ENCODE data around the gene DOCK8. TPM values are rescaled to one million over a fixed set of nuclear protein-coding genes. Genes with fewer than 3 reads are reported as not detected.

Gene DOCK8
- total RNA-seq, 1 donor from 2014 or later = 12.5 TPM

DNA sequence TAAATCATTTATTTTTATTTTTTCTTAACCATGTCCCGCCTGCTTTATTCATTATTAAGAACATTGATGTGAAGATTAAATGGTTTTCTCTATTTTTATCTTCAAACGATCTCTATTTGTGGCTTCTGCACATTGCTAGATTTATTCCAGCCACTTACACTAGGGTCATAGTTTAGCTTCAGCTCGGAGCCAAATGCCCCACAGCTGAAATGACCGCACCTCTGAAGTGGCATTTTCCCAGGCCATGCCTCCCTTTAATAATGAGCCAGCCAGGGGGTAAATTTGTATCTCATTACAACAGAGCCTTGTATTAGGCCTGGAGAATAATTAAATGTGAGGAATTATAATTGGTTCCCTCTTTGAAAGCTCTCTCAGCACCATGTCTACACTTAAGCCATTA is 89.4 kb downstream of the DOCK8 start:
- DNase-seq (ENCODE audit: extremely low read depth, low read depth, low spot score) = no peak

DNA sequence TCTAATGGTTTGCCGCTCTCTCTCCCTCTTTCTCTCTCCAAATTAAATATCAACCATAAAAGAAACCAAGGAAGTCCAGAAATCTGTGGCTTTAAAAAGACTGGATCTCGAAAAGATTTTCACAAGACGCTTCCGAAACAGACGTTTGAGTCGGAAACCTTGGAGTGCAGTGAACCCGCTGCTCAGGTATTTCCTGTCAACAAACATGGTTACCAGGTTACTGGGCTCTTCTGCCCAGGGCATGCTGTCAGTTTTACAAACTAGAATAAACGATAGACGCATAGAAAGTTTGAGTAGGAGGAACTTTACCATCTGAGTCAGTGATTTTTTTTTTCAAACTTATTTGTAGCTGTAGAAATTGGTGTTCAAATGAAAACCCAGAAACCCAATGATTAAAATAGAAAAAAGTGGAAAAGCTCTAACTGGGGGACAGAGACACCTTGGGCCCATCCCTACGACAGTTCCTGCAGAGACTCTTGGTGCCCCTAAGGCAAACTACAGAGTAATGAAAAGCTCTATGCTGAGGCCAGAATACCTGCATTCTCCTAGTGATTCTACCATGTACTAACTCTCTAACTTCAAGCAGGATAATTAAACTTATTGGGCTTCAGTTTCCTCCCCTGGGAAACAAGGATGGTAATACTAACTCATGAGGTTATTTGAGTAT is 90.0 kb downstream of the DOCK8 start:
- no peak for DNase-seq (ENCODE audit: extremely low read depth, low read depth, low spot score)

DNA sequence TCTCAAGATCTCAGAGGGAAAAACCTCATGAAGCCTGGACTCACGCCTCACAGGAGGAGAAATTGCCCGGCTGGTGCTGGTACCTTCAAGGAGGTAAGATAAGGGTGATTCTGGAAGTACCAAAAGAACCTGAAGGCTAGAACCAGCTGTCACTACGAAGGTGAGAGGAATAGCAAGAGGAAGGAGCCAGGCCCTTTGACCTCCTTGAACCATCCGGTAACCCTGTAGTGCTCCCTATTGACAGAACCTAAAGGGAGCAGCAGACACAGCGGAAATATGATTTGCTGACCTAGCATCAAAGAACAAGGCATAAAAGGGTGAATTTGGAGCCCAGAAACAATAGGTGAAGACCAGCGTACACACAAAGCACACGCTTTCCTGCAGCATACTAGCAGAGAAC is 92.2 kb downstream of the DOCK8 start:
- DNase-seq (ENCODE audit: extremely low read depth, low read depth, low spot score) = no peak

DNA sequence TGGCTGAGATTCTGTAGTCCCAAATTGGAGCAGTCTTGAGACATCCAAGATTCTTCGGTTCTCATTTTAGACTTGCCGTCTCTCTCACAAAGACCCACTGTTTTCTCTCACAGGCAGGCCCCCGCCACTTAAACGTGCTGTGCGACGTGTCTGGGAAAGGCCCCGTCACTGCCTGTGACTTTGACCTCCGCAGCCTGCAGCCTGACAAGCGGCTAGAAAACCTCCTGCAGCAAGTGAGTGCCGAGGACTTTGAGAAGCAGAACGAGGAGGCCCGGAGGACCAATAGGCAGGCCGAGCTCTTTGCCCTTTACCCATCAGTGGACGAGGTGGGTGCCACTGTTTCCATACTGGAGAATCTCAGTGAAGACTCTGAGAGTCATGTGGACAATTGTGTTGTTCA is 97.2 kb downstream of the DOCK8 start:
- no peak for DNase-seq (ENCODE audit: extremely low read depth, low read depth, low spot score)

GRCh38 chr9:312596-313320 is 98.1 kb downstream of the DOCK8 start:
- DNase-seq (ENCODE audit: extremely low read depth, low read depth, low spot score) = no peak

DNA sequence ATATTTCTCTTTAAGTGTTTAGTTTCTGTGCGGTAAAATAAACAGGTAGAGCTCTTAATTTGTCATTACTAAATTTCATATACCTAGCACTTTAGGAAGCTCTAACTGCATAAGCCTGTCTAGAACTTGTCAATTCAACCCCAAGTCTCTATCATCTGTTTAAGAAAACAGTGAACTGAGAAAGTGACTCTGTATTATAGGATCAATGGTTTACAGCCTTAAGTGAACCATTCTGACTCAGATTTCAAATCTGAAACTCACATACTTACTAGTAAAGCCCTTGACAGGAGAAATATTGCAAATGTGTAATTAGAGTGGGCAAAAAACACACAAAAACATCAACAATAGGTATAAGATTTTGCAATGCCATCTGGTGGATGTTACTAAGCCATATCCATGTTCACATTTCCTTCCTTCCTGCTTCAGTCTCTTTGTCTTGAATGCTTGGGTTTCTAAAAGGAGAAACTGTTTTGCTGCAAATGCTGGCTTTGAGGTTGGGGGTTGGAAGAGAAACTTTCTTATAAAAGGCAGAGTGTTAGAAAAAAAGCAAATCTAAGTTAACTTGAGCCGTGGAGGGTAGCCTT is 101.8 kb downstream of the DOCK8 start:
- DNase-seq (ENCODE audit: extremely low read depth, low read depth, low spot score) = no peak

- DNase-seq (ENCODE audit: extremely low read depth, low read depth, low spot score) = no peak
These were observed 104.0 kb downstream of the DOCK8 start for GRCh38 chr9:318646-319045.

GRCh38 chr9:324971-325370 is 110.3 kb downstream of the DOCK8 start:
- DNase-seq (ENCODE audit: extremely low read depth, low read depth, low spot score) = no peak

- no peak for DNase-seq (ENCODE audit: extremely low read depth, low read depth, low spot score)
These were observed 112.0 kb downstream of the DOCK8 start for GRCh38 chr9:326667-327066.

DNA sequence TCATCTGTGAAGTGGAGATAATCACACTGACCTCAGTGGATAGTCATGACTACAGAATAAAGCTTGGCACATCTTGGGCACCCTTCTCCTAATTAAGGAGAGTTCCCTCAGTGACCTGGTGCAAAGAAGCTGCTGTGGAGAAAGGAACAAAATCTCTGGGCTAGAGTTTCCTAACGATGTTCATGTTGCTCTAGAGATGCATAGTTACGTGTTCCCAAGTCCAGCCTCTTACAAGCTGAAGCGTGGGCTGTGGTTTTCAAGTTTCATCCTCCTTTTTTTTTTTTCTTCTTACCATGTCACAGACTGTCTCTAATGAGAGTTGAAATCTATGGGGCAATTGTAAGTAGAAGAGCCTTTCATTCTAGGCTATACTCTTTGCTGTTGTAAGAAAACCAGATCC is 113.8 kb downstream of the DOCK8 start:
- no peak for DNase-seq (ENCODE audit: extremely low read depth, low read depth, low spot score)

DNA sequence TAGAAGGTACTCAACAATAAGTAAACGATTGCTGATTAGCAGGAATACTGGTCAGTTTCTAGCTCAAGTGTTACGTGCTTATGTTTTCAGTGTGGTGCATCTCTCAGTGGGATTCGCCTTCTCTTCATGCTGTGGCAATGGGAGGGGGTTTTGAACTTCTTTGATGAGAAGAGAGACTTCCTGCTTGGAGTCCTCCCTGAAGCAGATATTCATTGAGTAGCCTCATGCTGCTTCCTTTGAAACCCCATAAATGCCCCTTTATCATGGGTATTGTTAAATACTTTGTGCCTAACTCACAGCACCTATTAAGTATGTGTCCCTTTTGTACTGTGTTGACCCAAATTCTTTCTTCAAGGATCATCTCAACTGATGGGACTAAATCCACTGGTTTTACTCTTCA is 116.5 kb downstream of the DOCK8 start:
- DNase-seq (ENCODE audit: extremely low read depth, low read depth, low spot score) = no peak

GRCh38 chr9:335373-335772 is 120.7 kb downstream of the DOCK8 start:
- no peak for DNase-seq (ENCODE audit: extremely low read depth, low read depth, low spot score)

DNA sequence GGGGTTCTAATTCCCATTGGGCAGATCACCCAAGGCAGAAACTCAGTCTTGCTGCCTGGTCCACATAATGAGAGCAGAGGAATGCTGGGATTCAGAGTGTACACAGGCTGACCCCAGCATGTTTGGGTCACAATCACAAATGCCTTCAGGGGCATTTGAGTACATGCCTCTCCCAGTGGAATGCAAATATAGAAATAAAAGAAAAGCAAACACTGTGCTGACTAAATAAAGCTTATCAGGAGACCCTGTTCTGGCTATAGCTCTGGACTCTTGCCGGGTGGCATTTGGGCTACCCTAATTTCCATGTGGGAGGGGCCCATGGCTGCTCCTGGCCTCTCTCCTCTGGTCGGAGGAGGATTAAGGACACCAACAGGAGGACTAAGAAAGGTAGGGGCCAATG is 121.4 kb downstream of the DOCK8 start:
- DNase-seq (ENCODE audit: extremely low read depth, low read depth, low spot score) = no peak

DNA sequence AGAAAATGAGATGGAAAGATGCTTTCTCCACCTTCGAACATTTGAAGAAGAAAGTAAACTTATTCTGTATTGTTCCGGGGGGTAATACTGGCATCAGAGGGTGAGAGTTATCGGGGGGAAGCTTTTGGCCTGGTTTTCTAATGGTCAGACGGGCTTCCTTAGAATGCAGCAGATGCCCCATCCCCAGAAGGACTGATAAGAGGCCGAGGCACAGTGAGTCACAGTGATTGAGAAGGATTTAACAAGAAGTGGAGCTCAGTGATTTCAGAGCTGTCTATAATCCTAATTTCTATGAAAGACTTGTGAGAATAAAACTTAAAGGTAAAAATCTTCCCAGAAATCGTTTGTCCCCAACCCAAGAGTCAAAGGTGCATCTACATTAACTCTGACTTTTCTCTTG is 123.9 kb downstream of the DOCK8 start:
- no peak for DNase-seq (ENCODE audit: extremely low read depth, low read depth, low spot score)

DNA sequence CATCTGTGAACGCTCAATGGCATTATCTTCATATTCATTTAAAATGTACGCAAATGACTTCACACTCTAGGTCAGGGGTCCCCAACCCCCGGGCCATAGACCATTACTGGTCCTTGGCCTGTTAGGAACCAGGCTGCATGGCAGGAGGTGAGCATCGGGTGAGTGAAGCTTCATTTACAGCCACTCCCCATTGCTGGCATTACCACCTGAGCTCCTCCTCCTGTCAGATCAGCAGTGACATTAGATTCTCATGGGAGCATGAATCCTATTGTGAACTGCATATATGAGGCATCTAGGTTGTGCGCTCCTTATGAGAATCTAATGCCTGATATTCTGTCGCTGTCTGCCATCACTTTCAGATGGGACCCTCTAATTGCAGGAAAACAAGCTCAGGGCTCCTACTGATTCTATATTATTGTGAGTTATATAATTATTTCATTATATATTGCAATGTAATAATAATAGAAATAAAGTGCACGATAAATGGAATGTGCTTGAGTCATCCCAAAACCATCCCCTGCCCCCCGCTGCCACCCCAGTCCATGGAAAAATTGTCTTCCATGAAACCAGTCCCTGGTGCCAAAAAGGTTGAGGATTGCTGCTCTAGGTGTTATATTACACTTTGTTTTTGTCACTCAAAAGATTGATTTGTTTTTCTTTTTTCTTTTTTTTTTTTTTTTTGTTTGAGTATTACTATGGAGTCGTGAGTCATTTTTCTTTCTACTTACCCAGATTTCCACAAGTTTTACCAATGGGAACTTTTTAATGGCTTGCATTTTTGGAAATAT is 127.2 kb downstream of the DOCK8 start:
- DNase-seq (ENCODE audit: extremely low read depth, low read depth, low spot score) = no peak

DNA sequence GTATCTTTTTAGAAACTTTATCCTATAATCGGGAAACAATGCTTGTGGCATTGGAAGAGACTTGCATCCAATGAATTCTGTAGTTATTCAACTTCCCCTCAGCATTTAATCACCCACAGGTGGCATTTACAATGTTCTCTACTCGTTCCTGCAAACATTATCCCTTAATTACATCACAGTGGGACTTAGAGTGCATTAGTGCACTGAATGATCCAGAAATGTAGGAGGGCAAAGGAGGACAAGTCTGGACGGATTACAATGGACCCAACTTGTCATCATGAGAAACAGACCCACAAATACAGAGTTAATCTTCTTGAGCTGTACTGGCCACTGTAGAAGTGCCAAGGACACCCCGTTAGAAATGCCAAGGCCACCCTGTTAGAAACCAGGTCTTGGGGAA is 129.1 kb downstream of the DOCK8 start:
- DNase-seq (ENCODE audit: extremely low read depth, low read depth, low spot score) = no peak

DNA sequence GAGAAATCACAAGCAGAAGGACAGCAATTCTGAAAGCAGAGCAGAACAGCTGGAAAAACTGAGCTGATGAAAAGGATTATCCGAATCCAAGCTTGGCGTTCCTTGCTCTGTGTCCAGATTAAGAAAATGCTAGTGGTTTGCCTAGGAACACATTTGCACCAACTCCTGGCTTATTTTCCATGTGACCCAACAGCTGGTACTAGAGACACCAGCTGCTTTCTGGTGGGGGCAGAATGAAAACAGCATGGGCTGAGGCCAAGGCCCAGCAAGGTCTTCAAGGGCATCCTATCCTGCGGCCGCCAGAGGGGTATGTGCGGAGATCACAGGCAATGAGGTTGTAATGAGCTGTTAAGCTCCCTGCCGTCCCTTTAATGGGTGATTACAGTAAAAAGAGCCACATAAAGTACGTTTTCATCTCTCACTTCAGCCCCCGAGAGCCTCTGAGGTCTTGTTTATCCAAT is 131.5 kb downstream of the DOCK8 start:
- no peak for DNase-seq (ENCODE audit: extremely low read depth, low read depth, low spot score)

DNA sequence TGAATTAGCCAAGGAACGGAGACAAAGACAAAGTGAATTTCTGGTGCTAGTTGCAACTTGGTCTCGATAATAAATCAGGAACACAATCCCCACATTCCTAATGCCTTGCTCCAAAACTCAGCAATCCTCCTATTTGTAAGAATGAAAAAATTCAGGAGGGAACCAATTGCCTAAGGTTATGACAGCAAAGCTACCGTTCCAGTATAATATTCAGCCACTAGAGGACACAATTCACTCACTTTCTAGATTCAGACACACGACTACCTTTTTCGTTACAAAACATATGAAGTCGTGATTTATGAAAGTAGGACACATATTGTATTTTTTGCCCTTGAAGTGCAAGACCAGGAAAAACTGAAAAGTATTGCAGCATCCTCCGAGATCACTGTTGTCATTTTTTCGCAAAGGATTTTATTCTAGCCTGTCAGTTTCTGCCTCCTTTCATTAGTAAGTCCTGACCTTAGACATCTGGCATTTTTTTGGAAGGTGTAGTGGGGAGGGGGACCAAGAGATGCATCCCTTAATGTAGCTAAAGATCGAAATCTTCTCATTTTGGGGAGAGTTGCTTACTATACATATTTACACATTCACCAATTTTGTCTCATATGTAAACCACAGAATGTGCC is 133.1 kb downstream of the DOCK8 start:
- peak; percentile 16 for DNase-seq (ENCODE audit: extremely low read depth, low read depth, low spot score)

GRCh38 chr9:350384-350783 is 135.7 kb downstream of the DOCK8 start:
- DNase-seq (ENCODE audit: extremely low read depth, low read depth, low spot score) = no peak

GRCh38 chr9:351916-352315 is 137.3 kb downstream of the DOCK8 start:
- DNase-seq (ENCODE audit: extremely low read depth, low read depth, low spot score) = no peak

DNA sequence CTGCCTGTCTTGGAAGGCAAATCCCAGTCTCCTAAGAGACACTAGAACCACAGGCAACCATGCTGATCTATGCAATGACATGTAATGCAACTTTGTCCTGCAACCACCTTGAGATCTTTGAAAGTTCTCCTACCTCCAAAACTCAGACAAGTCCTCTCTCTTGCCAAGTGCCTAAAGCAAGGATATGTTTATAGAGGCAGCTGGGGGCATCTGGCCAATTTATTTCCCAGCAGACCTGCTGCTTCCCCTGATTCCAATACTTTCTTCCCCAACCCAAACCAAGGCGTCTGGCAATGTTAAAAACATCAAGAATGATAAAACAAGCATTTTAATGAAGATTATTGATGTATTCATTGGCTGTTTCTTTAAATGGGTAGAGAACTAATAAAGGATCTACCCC is 138.4 kb downstream of the DOCK8 start:
- DNase-seq (ENCODE audit: extremely low read depth, low read depth, low spot score) = no peak

All from glomerular endothelial cell (primary cell).